Occipital lobe (tissue), 2 donors: ENCODE measurements around the gene DCAF5. TPM values are rescaled to one million over a fixed set of nuclear protein-coding genes. Genes with fewer than 3 reads are reported as not detected.
A peak's percentile ranks its signal among the peaks of the same experiment; 100 is the strongest.
"Not testable (repeated sequence)": the region's sequence is repeated elsewhere in the genome, so short reads cannot be mapped to it uniquely, and the experiment has no call there.

Source experiments
- DNase-seq: peaks from one replicate; lab custom pipeline; 2025; lab: John Stamatoyannopoulos, UW
- total RNA-seq: library from RNA; depleted of rRNA; stranded (reverse); fragments of >200 nt; gene quantifications from one replicate; pipeline ENCODE4 v1.2.3, GENCODE V29; 2014

The DCAF5 gene
- total RNA-seq, 1 donor from 2014 or later: 37.1 TPM

GRCh38 chr14:69096781-69097475 lies 56.0 kb downstream of the DCAF5 start:
- DNase-seq: no peak

- DNase-seq: no peak
Observed at GRCh38 chr14:69096246-69096645, 56.7 kb downstream of the DCAF5 start.

- no peak for DNase-seq
Observed at GRCh38 chr14:69094481-69094880, 58.4 kb downstream of the DCAF5 start.

- peak; percentile 13 for DNase-seq
Observed at GRCh38 chr14:69093631-69094421, 59.1 kb downstream of the DCAF5 start.

- no peak for DNase-seq
Observed at GRCh38 chr14:69092840-69093422, 60.0 kb downstream of the DCAF5 start.

GRCh38 chr14:69091695-69092094 lies 61.2 kb downstream of the DCAF5 start:
- DNase-seq: no peak

GRCh38 chr14:69091006-69091405 lies 61.9 kb downstream of the DCAF5 start:
- DNase-seq: no peak

- DNase-seq: no peak
Observed at GRCh38 chr14:69090187-69090789, 62.6 kb downstream of the DCAF5 start.

- no peak for DNase-seq
Observed at GRCh38 chr14:69089046-69089445, 63.9 kb downstream of the DCAF5 start.

GRCh38 chr14:69088586-69088985 lies 64.3 kb downstream of the DCAF5 start:
- no peak for DNase-seq

GRCh38 chr14:69087061-69087461 lies 65.9 kb downstream of the DCAF5 start:
- DNase-seq: no peak

GRCh38 chr14:69086537-69086936 lies 66.4 kb downstream of the DCAF5 start:
- no peak for DNase-seq

- no peak for DNase-seq
Observed at GRCh38 chr14:69084023-69084422, 68.9 kb downstream of the DCAF5 start.

- DNase-seq: no peak
Observed at GRCh38 chr14:69083181-69083580, 69.7 kb downstream of the DCAF5 start.

GRCh38 chr14:69081271-69081670 lies 71.6 kb downstream of the DCAF5 start:
- no peak for DNase-seq

GRCh38 chr14:69079747-69080146 lies 73.2 kb downstream of the DCAF5 start:
- DNase-seq: no peak

- DNase-seq: no peak
Observed at GRCh38 chr14:69079188-69079742, 73.7 kb downstream of the DCAF5 start.

- no peak for DNase-seq
Observed at GRCh38 chr14:69077841-69078240, 75.1 kb downstream of the DCAF5 start.

GRCh38 chr14:69077185-69077584 lies 75.7 kb downstream of the DCAF5 start:
- DNase-seq: not testable (repeated sequence)

- DNase-seq: no peak
Observed at GRCh38 chr14:69076341-69076740, 76.6 kb downstream of the DCAF5 start.

GRCh38 chr14:69073915-69074314 lies 79.0 kb downstream of the DCAF5 start:
- DNase-seq: no peak

GRCh38 chr14:69073429-69073828 lies 79.5 kb downstream of the DCAF5 start:
- DNase-seq: no peak
